CD14-positive monocyte (primary cell): Measurements from ENCODE around the gene RBM45. TPM values are rescaled to one million over a fixed set of nuclear protein-coding genes. Genes with fewer than 3 reads are reported as not detected.
A peak's percentile ranks its signal among the peaks of the same experiment; 100 is the strongest.

Experiments used
- DNase-seq, 3 donors: peaks; one replicate each; pipeline ENCODE4 v3.0.0-alpha.2; 2011 to 2022
- H2AFZ ChIP-seq: 2 replicates; pipeline ENCODE4 v1.6.0; 2012; ENCODE audit warnings: mild to moderate bottlenecking, low read depth, low read length, inconsistent platforms; ENCODE audit not compliant: insufficient read depth, poor library complexity, severe bottlenecking
- H3K27ac ChIP-seq, 2 donors: 1 replicate in 1 of 2; 2 replicates in 1 of 2; pipeline ENCODE4 v1.5.1; 2012 to 2013; ENCODE audit warnings: low read length in 2 of 2, control low read depth in 1 of 2, inconsistent platforms in 1 of 2, low read depth in 1 of 2, mild to moderate bottlenecking in 1 of 2
- H3K27me3 ChIP-seq, 2 donors: one replicate each; pipeline versions ENCODE4 v1.6.0 to v1.6.1; 2011 to 2013; ENCODE audit warnings: low read length in 2 of 2; ENCODE audit not compliant: control insufficient read depth in 2 of 2, insufficient read depth in 2 of 2
- H3K36me3 ChIP-seq, 2 donors: replicated peaks in 1 of 2; 1 replicate in 1 of 2; 2 replicates in 1 of 2; pipeline versions ENCODE4 v1.5.1 to v1.6.1; 2012 to 2013; ENCODE audit warnings: low read length in 2 of 2, control low read depth in 1 of 2, inconsistent platforms in 1 of 2, mild to moderate bottlenecking in 1 of 2; ENCODE audit not compliant: insufficient read depth in 2 of 2, control insufficient read depth in 1 of 2
- H3K4me1 ChIP-seq, 2 donors: 1 replicate in 1 of 2; 2 replicates in 1 of 2; pipeline versions ENCODE4 v1.5.1 to v1.6.1; 2012 to 2013; ENCODE audit warnings: low read length in 2 of 2, control low read depth in 1 of 2, inconsistent platforms in 1 of 2, mild to moderate bottlenecking in 1 of 2, moderate library complexity in 1 of 2; ENCODE audit not compliant: insufficient read depth in 2 of 2, control insufficient read depth in 1 of 2
- H3K4me2 ChIP-seq: replicated peaks from 2 replicates; pipeline ENCODE3; 2012; ENCODE audit warnings: low read length, moderate library complexity, mild to moderate bottlenecking; ENCODE audit not compliant: poor library complexity, severe bottlenecking; ENCODE audit errors: extremely low read depth
- H3K4me3 ChIP-seq, 3 experiments: fragments of 200-600 bp in 1 of 3; sonication (generic) in 1 of 3; replicated peaks in 1 of 3; 1 replicate in 2 of 3; 2 replicates in 1 of 3; pipeline ENCODE4 v1.5.1; 2011 to 2013; ENCODE audit warnings: low read length in 3 of 3, mild to moderate bottlenecking in 3 of 3, control low read depth in 2 of 3, low read depth in 2 of 3, inconsistent platforms in 1 of 3, moderate library complexity in 1 of 3
- H3K79me2 ChIP-seq: 2 replicates; pipeline ENCODE4 v1.6.0; 2012; ENCODE audit warnings: mild to moderate bottlenecking, control low read depth, inconsistent platforms, low read length, moderate library complexity; ENCODE audit not compliant: insufficient read depth
- H3K9ac ChIP-seq: 2 replicates; pipeline ENCODE4 v1.6.0; 2017; ENCODE audit warnings: low read length, mild to moderate bottlenecking; ENCODE audit not compliant: insufficient read depth, poor library complexity, severe bottlenecking
- H3K9me3 ChIP-seq, 2 donors: replicated peaks in 1 of 2; 1 replicate in 1 of 2; 2 replicates in 1 of 2; pipeline versions ENCODE4 v1.5.1 to v1.6.1; 2012 to 2013; ENCODE audit warnings: low read length in 2 of 2, control low read depth in 1 of 2; ENCODE audit not compliant: control insufficient read depth in 1 of 2, insufficient read depth in 1 of 2
- H4K20me1 ChIP-seq: 2 replicates; pipeline ENCODE4 v1.6.0; 2012; ENCODE audit warnings: mild to moderate bottlenecking, low read length, control low read depth, moderate library complexity; ENCODE audit not compliant: insufficient read depth
- H3K27ac Mint-ChIP-seq, 7 donors: one replicate each; pipeline ENCODE4 v1.8.0; 2020; ENCODE audit warnings: mild to moderate bottlenecking in 7 of 7, mixed read lengths in 7 of 7, moderate library complexity in 6 of 7, inconsistent platforms in 2 of 7
- H3K27me3 Mint-ChIP-seq, 3 donors: one replicate each; pipeline ENCODE4 v1.8.0; 2021 to 2022; ENCODE audit warnings: low read depth in 3 of 3, mild to moderate bottlenecking in 3 of 3, mixed read lengths in 3 of 3, moderate library complexity in 3 of 3, inconsistent platforms in 1 of 3
- H3K36me3 Mint-ChIP-seq, 2 donors: one replicate each; pipeline ENCODE4 v1.8.0; 2020; ENCODE audit warnings: mixed read lengths in 2 of 2, inconsistent platforms in 1 of 2, mild to moderate bottlenecking in 1 of 2
- H3K4me1 Mint-ChIP-seq: one replicate; pipeline ENCODE4 v1.8.0; 2020; ENCODE audit warnings: mild to moderate bottlenecking, mixed read lengths
- H3K4me3 Mint-ChIP-seq, 2 donors: one replicate each; pipeline ENCODE4 v1.8.0; 2020; ENCODE audit warnings: mild to moderate bottlenecking in 2 of 2, mixed read lengths in 2 of 2, moderate library complexity in 1 of 2
- H3K9me3 Mint-ChIP-seq, 7 donors: one replicate each; pipeline ENCODE4 v1.8.0; 2020 to 2022; ENCODE audit warnings: mixed read lengths in 7 of 7, mild to moderate bottlenecking in 6 of 7, moderate library complexity in 6 of 7, inconsistent platforms in 2 of 7
- WGBS: methylation state at CpG from one replicate; pipeline ENCODE4 v1.1.5; 2013; ENCODE audit warnings: missing lambda C conversion rate; ENCODE audit not compliant: insufficient coverage; 5-methylcytosine and 5-hydroxymethylcytosine counted together
- intact Hi-C, 2 donors: fragments of 100-400 bp; cut with micrococcal nuclease; formaldehyde crosslinking; loops; one replicate each; pipeline versions ENCODE4 v1.15.0 to v1.15.1; 2023
- polyA plus RNA-seq, 3 donors: library from polyadenylated mRNA; depleted of rRNA in 1 of 3; unstranded in 2 of 3; stranded (reverse) in 1 of 3; fragments of 300-500 nt in 2 of 3; fragments of >200 nt in 1 of 3; fragmentation: Illumina TruSeq in 2 of 3; gene quantifications; 1 replicate in 2 of 3; 2 replicates in 1 of 3; pipeline ENCODE4 v1.2.3, GENCODE V29; 2012 to 2021
- small RNA-seq: library from RNA; depleted of rRNA; stranded (forward); fragments of <200 nt; gene quantifications from one replicate; pipeline ENCODE3, GENCODE V24; 2012; ENCODE audit warnings: low read depth; ENCODE audit not compliant: insufficient read length
- TF ChIP-seq, protein P1 (sequence below): fragments of 200-600 bp; IDR thresholded peaks from one replicate; pipeline ENCODE4 v1.8.0; 2022; ENCODE audit warnings: antibody characterized with exemption, mild to moderate bottlenecking

RBM45 gene
- polyA plus RNA-seq, 3 donors: 5.7 to 6.6 (median 5.9) TPM

DNA sequence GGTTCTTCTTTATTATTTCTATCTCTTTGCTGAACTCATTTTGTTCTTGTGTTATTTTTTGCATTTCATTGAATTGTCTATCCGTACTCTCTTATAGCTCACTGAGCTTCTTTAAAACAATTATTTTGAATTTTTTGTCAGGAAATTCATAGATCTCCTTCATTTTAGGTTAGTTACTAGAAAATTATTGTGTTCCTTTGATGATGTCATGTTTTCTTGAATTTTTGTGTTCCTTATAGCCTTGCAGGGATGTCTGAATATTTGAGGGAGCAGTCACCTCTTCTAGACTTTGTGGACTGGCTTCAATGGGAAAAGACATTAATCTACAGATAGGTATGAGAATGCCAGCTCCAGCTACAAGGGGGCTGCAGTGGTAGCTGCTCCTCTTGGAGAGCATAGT, 61.4 kb downstream of the RBM45 start:
- no peak overlapping the region for H3K4me3 ChIP-seq
- Mint-ChIP-seq H3K9me3 (peaks cover 0 to 6% (median 2%) of the 10 kb centered on the region in 7 donors), H3K4me3 (no peak overlapping the region), H3K4me1 (no peaks in the 10 kb centered on the region), H3K27ac (no peak overlapping the region), H3K36me3 (no peaks in the 10 kb centered on the region), H3K27me3 (peaks cover 0 to 6% (median 4%) of the 10 kb centered on the region in 3 donors)
- no peaks in the 10 kb centered on the region for H3K79me2 ChIP-seq
- H3K4me2 ChIP-seq: no peak overlapping the region
- no peaks in the 10 kb centered on the region for H3K36me3 ChIP-seq
- no peak overlapping the region for H3K9ac ChIP-seq
- DNase-seq: no peak
- intact Hi-C loops: no loop called here
- no peaks in the 10 kb centered on the region for H3K9me3 ChIP-seq
- TF ChIP-seq, protein P1, sequence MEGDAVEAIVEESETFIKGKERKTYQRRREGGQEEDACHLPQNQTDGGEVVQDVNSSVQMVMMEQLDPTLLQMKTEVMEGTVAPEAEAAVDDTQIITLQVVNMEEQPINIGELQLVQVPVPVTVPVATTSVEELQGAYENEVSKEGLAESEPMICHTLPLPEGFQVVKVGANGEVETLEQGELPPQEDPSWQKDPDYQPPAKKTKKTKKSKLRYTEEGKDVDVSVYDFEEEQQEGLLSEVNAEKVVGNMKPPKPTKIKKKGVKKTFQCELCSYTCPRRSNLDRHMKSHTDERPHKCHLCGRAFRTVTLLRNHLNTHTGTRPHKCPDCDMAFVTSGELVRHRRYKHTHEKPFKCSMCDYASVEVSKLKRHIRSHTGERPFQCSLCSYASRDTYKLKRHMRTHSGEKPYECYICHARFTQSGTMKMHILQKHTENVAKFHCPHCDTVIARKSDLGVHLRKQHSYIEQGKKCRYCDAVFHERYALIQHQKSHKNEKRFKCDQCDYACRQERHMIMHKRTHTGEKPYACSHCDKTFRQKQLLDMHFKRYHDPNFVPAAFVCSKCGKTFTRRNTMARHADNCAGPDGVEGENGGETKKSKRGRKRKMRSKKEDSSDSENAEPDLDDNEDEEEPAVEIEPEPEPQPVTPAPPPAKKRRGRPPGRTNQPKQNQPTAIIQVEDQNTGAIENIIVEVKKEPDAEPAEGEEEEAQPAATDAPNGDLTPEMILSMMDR: no peak
- H4K20me1 ChIP-seq: no peaks in the 10 kb centered on the region
- H3K4me1 ChIP-seq: no peaks in the 10 kb centered on the region
- H3K27ac ChIP-seq: no peak overlapping the region
- WGBS: no CpG with 5 or more reads among the region's 1 CpG
- no peak overlapping the region for H2AFZ ChIP-seq
- no peaks in the 10 kb centered on the region for H3K27me3 ChIP-seq

GRCh38 chr2:178177066-178177679, 64.9 kb downstream of the RBM45 start:
- H3K4me1 Mint-ChIP-seq: no peaks in the 10 kb centered on the region
- H3K36me3 ChIP-seq: no peaks in the 10 kb centered on the region
- intact Hi-C loops: no loop called here
- peaks cover 0 to 6% (median 1%) of the 10 kb centered on the region in 7 donors for H3K9me3 Mint-ChIP-seq
- no peaks in the 10 kb centered on the region for H3K36me3 Mint-ChIP-seq
- no CpG with 5 or more reads among the region's 1 CpG for WGBS
- no peak overlapping the region for H3K9ac ChIP-seq
- H3K79me2 ChIP-seq: no peaks in the 10 kb centered on the region
- no peak overlapping the region for H3K4me3 Mint-ChIP-seq
- no peak overlapping the region for H3K27ac ChIP-seq
- H4K20me1 ChIP-seq: no peaks in the 10 kb centered on the region
- TF ChIP-seq, protein P1: no peak
- no peak overlapping the region for H3K4me3 ChIP-seq
- no peaks in the 10 kb centered on the region for H3K4me1 ChIP-seq
- H3K4me2 ChIP-seq: no peak overlapping the region
- no peaks in the 10 kb centered on the region for H3K27me3 ChIP-seq
- no peak overlapping the region for H3K27ac Mint-ChIP-seq
- no peak overlapping the region for H2AFZ ChIP-seq
- peaks cover 0 to 6% (median 4%) of the 10 kb centered on the region in 3 donors for H3K27me3 Mint-ChIP-seq
- DNase-seq: peak in 1 of 3 donors; percentile 15
- no peaks in the 10 kb centered on the region for H3K9me3 ChIP-seq

Small RNA genes within 50 kb of the gene (small RNA-seq; reads per million reads assigned to genes)
- gene AC011998.1 (not detected), gene RNU5E-9P (not detected)

Other genes with a start within 250 kb of the RBM45 start
- gene PDE11A, start 39.7 kb upstream of the RBM45 start, polyA plus RNA-seq: not detected
- gene OSBPL6, start 82.1 kb downstream of the RBM45 start, polyA plus RNA-seq: not detected